ENCODE data around the gene FCMR. TPM values are rescaled to one million over a fixed set of nuclear protein-coding genes. Genes with fewer than 3 reads are reported as not detected.

Gene FCMR
- total RNA-seq, 3 donors from 2014 or later = 1.6 to 5.6 (median 4.6) TPM

DNA sequence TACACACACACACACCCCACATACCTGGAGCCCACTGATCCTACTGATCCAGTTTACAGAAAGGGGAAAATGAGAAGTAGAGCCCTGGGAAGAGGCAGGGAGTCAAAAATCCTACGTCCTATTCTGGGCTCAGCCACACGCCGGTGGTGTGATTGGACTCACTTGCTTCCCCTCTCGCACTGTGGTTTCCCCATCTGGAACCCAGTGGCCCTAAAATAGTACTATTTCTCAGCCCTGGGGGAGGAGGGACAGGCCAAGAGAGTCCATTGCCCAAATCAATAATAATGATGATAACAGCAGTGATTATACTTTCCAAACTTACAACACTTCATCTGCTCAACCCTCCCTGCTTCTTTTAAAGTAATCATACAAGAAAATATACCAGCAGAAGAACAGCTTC, 27.5 kb upstream of the FCMR start:
- H3K9me3 ChIP-seq = no peaks in the 10 kb centered on the region
- ATAC-seq (no peak), DNase-seq (no peak)
- TF ChIP-seq, protein P1, sequence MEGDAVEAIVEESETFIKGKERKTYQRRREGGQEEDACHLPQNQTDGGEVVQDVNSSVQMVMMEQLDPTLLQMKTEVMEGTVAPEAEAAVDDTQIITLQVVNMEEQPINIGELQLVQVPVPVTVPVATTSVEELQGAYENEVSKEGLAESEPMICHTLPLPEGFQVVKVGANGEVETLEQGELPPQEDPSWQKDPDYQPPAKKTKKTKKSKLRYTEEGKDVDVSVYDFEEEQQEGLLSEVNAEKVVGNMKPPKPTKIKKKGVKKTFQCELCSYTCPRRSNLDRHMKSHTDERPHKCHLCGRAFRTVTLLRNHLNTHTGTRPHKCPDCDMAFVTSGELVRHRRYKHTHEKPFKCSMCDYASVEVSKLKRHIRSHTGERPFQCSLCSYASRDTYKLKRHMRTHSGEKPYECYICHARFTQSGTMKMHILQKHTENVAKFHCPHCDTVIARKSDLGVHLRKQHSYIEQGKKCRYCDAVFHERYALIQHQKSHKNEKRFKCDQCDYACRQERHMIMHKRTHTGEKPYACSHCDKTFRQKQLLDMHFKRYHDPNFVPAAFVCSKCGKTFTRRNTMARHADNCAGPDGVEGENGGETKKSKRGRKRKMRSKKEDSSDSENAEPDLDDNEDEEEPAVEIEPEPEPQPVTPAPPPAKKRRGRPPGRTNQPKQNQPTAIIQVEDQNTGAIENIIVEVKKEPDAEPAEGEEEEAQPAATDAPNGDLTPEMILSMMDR (IDR thresholded peaks at IDR 0.05) = no peak
- peaks cover 50% of the 10 kb centered on the region for H3K4me1 ChIP-seq (ENCODE audit: low read depth)
- no peak overlapping the region for H3K4me3 ChIP-seq
- intact Hi-C loops (cut with DNase I, micrococcal nuclease) = no loop called here
- H3K36me3 ChIP-seq (ENCODE audit: low read depth) = no peaks in the 10 kb centered on the region

DNA sequence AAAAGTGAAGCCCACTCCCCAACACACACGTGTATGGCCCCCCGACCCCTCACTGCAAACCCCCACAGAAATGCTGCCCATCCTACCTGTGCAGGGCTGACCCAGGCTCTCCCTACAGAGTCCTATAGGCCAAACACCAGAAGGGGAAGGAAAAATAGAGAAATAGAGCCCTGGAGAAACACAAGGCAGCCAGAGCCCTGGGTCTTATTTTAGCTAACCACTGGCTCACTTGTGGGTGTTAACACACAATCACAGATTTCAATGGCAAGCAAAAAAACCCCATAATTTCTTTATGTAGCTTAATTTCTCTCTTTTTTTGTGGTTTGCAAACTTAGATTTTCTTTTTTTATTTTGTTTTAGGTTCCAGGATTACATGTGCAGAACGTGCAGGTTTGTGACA, 25.5 kb upstream of the FCMR start:
- intact Hi-C loops (cut with DNase I, micrococcal nuclease) = no loop called here
- no peak overlapping the region for H3K4me3 ChIP-seq
- ATAC-seq = no peak

DNA sequence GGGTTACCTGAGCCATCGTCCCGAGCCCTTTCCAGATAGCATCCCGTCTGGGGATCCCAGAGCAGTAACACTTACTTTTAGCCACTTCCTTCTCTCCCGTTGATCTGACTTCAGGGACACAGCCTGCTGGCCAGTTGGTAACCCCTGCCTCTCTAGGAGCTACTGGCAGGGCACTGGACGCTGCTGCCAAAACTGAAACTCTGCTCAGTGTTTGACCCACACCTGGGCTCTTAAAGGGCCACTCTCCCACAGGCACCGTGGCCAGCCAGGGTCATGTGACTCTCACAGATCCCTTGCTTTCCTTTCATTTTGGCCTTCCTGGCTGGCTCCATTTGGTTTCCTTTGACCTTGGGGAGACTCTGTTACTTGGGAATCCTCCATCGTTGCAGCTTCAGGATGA, 24.5 kb upstream of the FCMR start, which contains the start of gene PIGR:
TSS of gene PIGR (minus strand) at position 206 of the 400 bp plus-strand sequence. CDS start 5,935 bp downstream, outside the sequence.
- TF ChIP-seq, protein P1 (IDR thresholded peaks at IDR 0.05) = no peak
- Histone ChIP-seq H3K4me1 (ENCODE audit: low read depth) (peaks cover 21% of the 10 kb centered on the region), H3K4me3 (peak within 1 kb of the TSS; percentile 50), H3K36me3 (ENCODE audit: low read depth) (no peaks in the 10 kb centered on the region), H3K9me3 (no peaks in the 10 kb centered on the region)
- intact Hi-C loops (cut with DNase I, micrococcal nuclease) = no loop called here
- DNase-seq (peak; percentile 87 to 91 (median 88)), ATAC-seq (peak; percentile 68)

More for the DNA sequence above, 25.5 kb upstream of the FCMR start:
- Histone ChIP-seq H3K4me1 (ENCODE audit: low read depth) (peaks cover 30% of the 10 kb centered on the region), H3K9me3 (no peaks in the 10 kb centered on the region), H3K36me3 (ENCODE audit: low read depth) (no peaks in the 10 kb centered on the region)
- DNase-seq = no peak
- TF ChIP-seq, protein P1 (IDR thresholded peaks at IDR 0.05) = no peak

DNA sequence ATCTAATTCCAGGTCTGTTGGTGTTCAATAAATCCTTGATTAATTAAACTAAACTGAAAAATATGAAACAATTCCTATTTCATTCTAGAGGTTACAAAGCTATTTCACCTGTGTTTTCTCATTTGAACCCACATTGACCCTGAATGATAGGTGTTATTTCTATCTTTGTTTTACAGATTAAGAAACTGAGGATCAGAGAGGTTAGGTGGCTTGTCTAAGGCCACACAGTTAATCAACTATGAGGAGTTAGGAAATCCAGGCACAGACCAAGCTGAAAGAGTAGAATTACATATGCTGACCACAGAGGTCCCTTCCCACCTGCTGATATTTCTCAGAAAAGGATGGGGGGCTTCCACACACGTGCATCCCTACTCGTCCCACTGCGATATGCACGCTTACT, 24.0 kb upstream of the FCMR start:
- peak overlapping the region; percentile 50 for H3K4me3 ChIP-seq

DNA sequence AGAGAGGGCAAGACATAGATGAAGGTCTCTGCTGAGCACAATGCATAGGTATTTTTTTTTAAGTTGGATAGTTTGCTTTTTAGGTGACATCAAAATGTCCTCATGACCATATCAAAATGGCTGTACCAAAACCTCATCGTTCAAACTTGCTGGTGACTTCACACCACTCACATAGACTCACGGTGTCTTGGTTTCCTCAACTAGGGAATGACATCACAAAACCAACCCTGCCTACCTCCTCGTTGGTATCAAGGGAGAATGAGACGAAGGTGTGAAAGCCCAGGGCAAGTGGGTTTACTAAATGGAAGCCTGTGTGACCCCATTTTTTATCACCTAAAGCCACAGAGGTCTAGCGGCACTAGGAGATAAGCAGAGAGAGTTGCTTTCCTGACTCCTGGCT, 23.0 kb upstream of the FCMR start:
- Histone ChIP-seq H3K4me1 (ENCODE audit: low read depth) (peaks cover 22% of the 10 kb centered on the region), H3K9me3 (no peaks in the 10 kb centered on the region), H3K36me3 (ENCODE audit: low read depth) (no peaks in the 10 kb centered on the region), H3K4me3 (peak overlapping the region; percentile 50)
- DNase-seq (no peak), ATAC-seq (no peak)
- TF ChIP-seq, protein P1 (IDR thresholded peaks at IDR 0.05) = no peak
- intact Hi-C loops (cut with DNase I, micrococcal nuclease) = no loop called here

More for the DNA sequence above, 24.0 kb upstream of the FCMR start:
- intact Hi-C loops (cut with DNase I, micrococcal nuclease) = no loop called here
- no peaks in the 10 kb centered on the region for H3K9me3 ChIP-seq
- TF ChIP-seq, protein P1 (IDR thresholded peaks at IDR 0.05) = no peak
- H3K36me3 ChIP-seq (ENCODE audit: low read depth) = no peaks in the 10 kb centered on the region
- H3K4me1 ChIP-seq (ENCODE audit: low read depth) = peaks cover 19% of the 10 kb centered on the region
- ATAC-seq = no peak
- DNase-seq = no peak

Measured in mucosa of descending colon (tissue), 3 donors.